ENCODE results near the gene LY6G6D. TPM values are rescaled to one million over a fixed set of nuclear protein-coding genes. Genes with fewer than 3 reads are reported as not detected.

LY6G6D gene
- total and polyA plus RNA-seq, 2 donors (not counting 1 experiment from before 2014, with no cell fraction given), result not detected

- no peaks in the 10 kb centered on the region for H3K9me3 ChIP-seq (ENCODE audit: control extremely low read depth in 1 of 3, control insufficient read depth in 2 of 3, insufficient read depth in 1 of 3, low read length in 2 of 3)
- H2AFZ ChIP-seq (ENCODE audit: insufficient read depth, low read depth, low read length, poor library complexity, severe bottlenecking), result no peak overlapping the region
- peaks cover 37% of the 10 kb centered on the region for H3K79me2 ChIP-seq (ENCODE audit: control insufficient read depth, insufficient read depth, low read length)
- H3K4me2 ChIP-seq (replicated peaks; ENCODE audit: low read depth, low read length, poor library complexity, severe bottlenecking), result no peak overlapping the region
- H3K27me3 ChIP-seq (replicated peaks in 1 of 4; ENCODE audit: control extremely low read depth in 1 of 4, control insufficient read depth in 3 of 4, insufficient read depth in 4 of 4, low read length in 3 of 4), result no peaks in the 10 kb centered on the region
- Mint-ChIP-seq H3K9me3 (ENCODE audit: insufficient read depth) (no peaks in the 10 kb centered on the region), H3K4me3 (no peak overlapping the region), H3K4me1 (peaks cover 24% of the 10 kb centered on the region), H3K27me3 (no peaks in the 10 kb centered on the region), H3K27ac (peak overlapping the region; percentile 21)
- no CpG with 5 or more reads among the region's 3 CpGs for WGBS (ENCODE audit: insufficient coverage)
- DNase-seq (no peak), ATAC-seq (ENCODE audit: low read depth) (no peak)
- POLR2A ChIA-PET, result no interaction called here
- H4K20me1 ChIP-seq (ENCODE audit: control insufficient read depth, insufficient read depth, low read length, poor library complexity, severe bottlenecking), result no peaks in the 10 kb centered on the region
- CTCF ChIA-PET, result interaction anchor here (0.6 kb wide), 1 partner anchor 562 kb away, joined by 3 read pairs; no protein-coding TSS in a partner anchor
- no peak overlapping the region for H3K9ac ChIP-seq (ENCODE audit: low read length)
- peaks cover 0 to 66% of the 10 kb centered on the region in 2 experiments for H3K36me3 ChIP-seq (replicated peaks in 1 of 2; ENCODE audit: control extremely low read depth in 1 of 2, control insufficient read depth in 1 of 2, extremely low read depth in 1 of 2, insufficient read depth in 2 of 2, low read length in 1 of 2)
- peaks cover 14 to 19% of the 10 kb centered on the region in 2 donors for H3K4me1 ChIP-seq (ENCODE audit: control insufficient read depth in 2 of 2, insufficient read depth in 2 of 2, low read length in 2 of 2)
- no peak overlapping the region for H3K4me3 ChIP-seq (ENCODE audit: control extremely low read depth in 1 of 5, extremely low read depth in 1 of 5, insufficient read depth in 1 of 5, low read depth in 2 of 5, low read length in 4 of 5)
- intact Hi-C loops (cut with micrococcal nuclease), result no loop called here
- TF ChIP-seq CTCF (IDR thresholded peaks at IDR 0.05) (no peak), EZH2 (IDR thresholded peaks at IDR 0.05; ENCODE audit: borderline replicate concordance, insufficient read depth, low read depth, low read length, poor library complexity, severe bottlenecking) (no peak)
- no peak overlapping the region for H3K27ac ChIP-seq (ENCODE audit: low read length in 2 of 2)
Observed at GRCh38 chr6:31697555-31697954, 17.6 kb upstream of the LY6G6D start.

GRCh38 chr6:31700740-31701401 lies 14.3 kb upstream of the LY6G6D start:
- H4K20me1 ChIP-seq (ENCODE audit: control insufficient read depth, insufficient read depth, low read length, poor library complexity, severe bottlenecking), result no peaks in the 10 kb centered on the region
- no peaks in the 10 kb centered on the region for H3K9me3 Mint-ChIP-seq (ENCODE audit: insufficient read depth)
- peak overlapping the region; percentile 98 for H3K4me3 Mint-ChIP-seq
- WGBS (ENCODE audit: insufficient coverage), result 100% methylated on average over 1 of the region's 5 CpGs
- no peaks in the 10 kb centered on the region for H3K27me3 ChIP-seq (replicated peaks in 1 of 4; ENCODE audit: control extremely low read depth in 1 of 4, control insufficient read depth in 3 of 4, insufficient read depth in 4 of 4, low read length in 3 of 4)
- TF ChIP-seq CTCF (IDR thresholded peaks at IDR 0.05), result no peak
- no peak for TF ChIP-seq EZH2 (IDR thresholded peaks at IDR 0.05; ENCODE audit: borderline replicate concordance, insufficient read depth, low read depth, low read length, poor library complexity, severe bottlenecking)
- intact Hi-C loops (cut with micrococcal nuclease), result loop anchor here (5.0 kb wide), 1 partner anchor 34 kb away; the partner anchor contains the start of genes CSNK2B and LY6G5B
- no peak overlapping the region for H3K9ac ChIP-seq (ENCODE audit: low read length)
- no peak overlapping the region for H3K27ac ChIP-seq (ENCODE audit: low read length in 2 of 2)
- peaks cover 20 to 28% of the 10 kb centered on the region in 2 donors for H3K4me1 ChIP-seq (ENCODE audit: control insufficient read depth in 2 of 2, insufficient read depth in 2 of 2, low read length in 2 of 2)
- H3K79me2 ChIP-seq (ENCODE audit: control insufficient read depth, insufficient read depth, low read length), result peaks cover 42% of the 10 kb centered on the region
- H3K4me3 ChIP-seq (ENCODE audit: control extremely low read depth in 1 of 5, extremely low read depth in 1 of 5, insufficient read depth in 1 of 5, low read depth in 2 of 5, low read length in 4 of 5), result no peak overlapping the region
- no peaks in the 10 kb centered on the region for H3K9me3 ChIP-seq (ENCODE audit: control extremely low read depth in 1 of 3, control insufficient read depth in 2 of 3, insufficient read depth in 1 of 3, low read length in 2 of 3)
- ChIA-PET CTCF (interaction anchor here (1.2 kb wide), 1 partner anchor 102 kb away, joined by 4 read pairs; no protein-coding TSS in a partner anchor), POLR2A (no interaction called here)
- no peaks in the 10 kb centered on the region for H3K27me3 Mint-ChIP-seq
- peaks cover 32% of the 10 kb centered on the region for H3K4me1 Mint-ChIP-seq
- DNase-seq (no peak), ATAC-seq (ENCODE audit: low read depth) (no peak)
- H2AFZ ChIP-seq (ENCODE audit: insufficient read depth, low read depth, low read length, poor library complexity, severe bottlenecking), result no peak overlapping the region
- H3K27ac Mint-ChIP-seq, result peak overlapping the region; percentile 28
- H3K36me3 ChIP-seq (replicated peaks in 1 of 2; ENCODE audit: control extremely low read depth in 1 of 2, control insufficient read depth in 1 of 2, extremely low read depth in 1 of 2, insufficient read depth in 2 of 2, low read length in 1 of 2), result peaks cover 0 to 42% of the 10 kb centered on the region in 2 experiments
- H3K4me2 ChIP-seq (replicated peaks; ENCODE audit: low read depth, low read length, poor library complexity, severe bottlenecking), result peak overlapping the region; percentile 75
